CD4-positive, alpha-beta T cell treated with Interleukin-21 for 1 hour (primary cell): ENCODE results near the gene CTNNBL1.
"Not testable (repeated sequence)": the region's sequence is repeated elsewhere in the genome, so short reads cannot be mapped to it uniquely, and the experiment has no call there.

Experiments
- DNase-seq: peaks from one replicate; pipeline ENCODE4 v3.0.0-alpha.2; 2020

CTNNBL1 gene, protein sequence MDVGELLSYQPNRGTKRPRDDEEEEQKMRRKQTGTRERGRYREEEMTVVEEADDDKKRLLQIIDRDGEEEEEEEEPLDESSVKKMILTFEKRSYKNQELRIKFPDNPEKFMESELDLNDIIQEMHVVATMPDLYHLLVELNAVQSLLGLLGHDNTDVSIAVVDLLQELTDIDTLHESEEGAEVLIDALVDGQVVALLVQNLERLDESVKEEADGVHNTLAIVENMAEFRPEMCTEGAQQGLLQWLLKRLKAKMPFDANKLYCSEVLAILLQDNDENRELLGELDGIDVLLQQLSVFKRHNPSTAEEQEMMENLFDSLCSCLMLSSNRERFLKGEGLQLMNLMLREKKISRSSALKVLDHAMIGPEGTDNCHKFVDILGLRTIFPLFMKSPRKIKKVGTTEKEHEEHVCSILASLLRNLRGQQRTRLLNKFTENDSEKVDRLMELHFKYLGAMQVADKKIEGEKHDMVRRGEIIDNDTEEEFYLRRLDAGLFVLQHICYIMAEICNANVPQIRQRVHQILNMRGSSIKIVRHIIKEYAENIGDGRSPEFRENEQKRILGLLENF

DNA sequence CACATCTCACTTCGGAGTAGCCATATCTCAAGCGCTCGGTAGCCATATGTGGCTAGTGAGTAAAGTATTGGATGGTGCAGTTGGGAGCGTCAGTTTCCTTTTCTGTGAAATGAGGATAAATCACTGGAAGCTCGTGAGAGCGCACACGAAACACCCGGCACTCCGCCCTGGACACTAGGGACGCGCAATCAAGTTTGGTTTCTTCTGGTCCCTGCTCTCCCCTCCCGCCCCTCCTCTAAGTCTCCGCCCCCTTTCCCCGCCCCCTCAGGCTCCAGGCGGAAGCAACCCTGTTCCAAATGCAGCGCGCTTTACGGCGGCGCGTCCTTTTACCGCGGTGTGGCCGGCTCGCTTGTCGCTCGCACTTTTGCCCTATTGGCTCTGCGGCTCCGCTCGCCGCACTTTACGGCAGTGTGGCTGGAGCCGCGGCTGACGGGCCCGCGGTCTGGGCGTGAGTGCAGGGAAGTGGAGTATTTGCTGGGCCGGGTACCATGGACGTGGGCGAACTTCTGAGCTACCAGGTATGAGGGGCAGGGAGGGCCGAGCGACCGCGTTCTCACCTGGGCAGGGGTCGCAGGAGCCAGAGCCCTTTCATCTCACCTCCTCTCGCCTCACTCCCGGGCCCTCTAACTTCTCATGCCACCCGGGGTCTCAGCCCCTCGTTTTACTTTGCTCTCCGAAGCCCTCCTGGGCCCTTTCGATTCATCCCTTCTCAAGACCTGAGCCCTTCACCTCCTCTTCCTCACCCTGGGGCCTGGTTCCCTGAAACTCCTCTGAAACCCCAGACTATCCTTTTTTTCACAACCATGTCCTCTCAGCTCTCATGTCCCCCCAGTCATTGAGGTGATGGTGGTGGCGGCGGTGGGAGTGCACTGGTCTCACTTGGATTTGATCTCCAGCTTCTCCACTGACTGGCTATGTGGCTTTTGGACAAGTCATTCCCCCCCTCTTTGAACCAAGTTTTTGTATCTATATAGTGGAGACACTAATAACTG, at the start of gene CTNNBL1:
Gene CTNNBL1 (plus strand): TSS at position 396 of the 992 bp plus-strand sequence. CDS start 93 bp downstream, at position 489.
- peak; percentile 97 for DNase-seq

DNA sequence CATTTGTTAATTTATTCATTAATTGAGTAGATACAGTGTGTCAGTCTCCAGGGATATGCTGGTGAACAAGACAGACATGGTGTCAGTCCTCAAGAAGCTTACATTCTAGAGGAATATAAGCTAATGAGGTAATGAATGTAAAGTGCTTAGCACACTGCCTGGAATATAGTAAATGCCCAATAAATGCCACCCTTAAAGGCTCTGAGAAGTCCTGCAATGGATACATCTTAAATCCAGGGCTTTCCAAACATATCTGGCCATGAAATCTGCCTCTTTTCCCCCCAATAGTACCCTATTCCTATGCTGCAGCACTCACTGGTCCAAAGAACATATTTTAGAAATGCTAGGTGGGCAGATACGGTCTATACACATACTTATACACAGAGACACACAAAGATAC, 49.2 kb upstream of the CTNNBL1 start:
- DNase-seq: no peak

DNA sequence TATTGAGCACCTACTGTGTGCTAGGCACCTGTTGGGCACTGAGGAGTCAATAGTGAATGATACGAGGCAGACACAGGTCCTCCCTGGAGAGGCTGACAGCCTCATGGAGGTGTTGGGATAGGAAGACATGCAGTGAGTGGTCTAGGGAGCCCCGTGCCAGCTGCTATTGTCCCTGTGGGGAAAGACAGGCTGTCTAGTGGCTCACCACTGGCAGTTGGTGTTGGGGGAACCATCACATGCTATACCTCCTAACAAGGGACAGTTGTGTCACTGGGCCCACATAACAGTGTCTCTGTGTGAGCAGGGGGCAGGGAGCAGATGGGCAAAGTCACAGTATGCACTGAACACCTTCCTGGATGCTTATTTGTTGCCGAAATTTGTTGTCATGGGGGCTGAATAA, 45.9 kb upstream of the CTNNBL1 start:
- DNase-seq: no peak

DNA sequence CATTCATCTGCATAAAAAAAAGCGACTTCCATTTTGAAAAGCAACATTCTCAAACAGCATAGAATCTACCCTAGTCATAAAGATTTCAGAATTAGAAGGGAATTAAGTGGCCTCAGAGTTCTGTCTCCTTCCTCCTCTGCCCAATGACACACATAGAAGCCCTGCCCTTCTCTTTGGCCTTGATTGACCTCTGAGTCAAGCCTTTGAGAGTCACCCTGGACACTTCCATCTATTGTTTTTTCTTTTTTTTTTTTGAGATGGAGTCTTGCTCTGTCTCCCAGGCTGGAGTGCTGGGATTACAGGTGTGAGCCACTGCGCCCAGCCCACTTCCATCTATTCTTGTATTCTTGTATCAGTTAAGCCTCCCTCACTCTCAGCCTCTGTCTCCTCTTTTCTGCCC, 44.8 kb upstream of the CTNNBL1 start:
- no peak for DNase-seq

DNA sequence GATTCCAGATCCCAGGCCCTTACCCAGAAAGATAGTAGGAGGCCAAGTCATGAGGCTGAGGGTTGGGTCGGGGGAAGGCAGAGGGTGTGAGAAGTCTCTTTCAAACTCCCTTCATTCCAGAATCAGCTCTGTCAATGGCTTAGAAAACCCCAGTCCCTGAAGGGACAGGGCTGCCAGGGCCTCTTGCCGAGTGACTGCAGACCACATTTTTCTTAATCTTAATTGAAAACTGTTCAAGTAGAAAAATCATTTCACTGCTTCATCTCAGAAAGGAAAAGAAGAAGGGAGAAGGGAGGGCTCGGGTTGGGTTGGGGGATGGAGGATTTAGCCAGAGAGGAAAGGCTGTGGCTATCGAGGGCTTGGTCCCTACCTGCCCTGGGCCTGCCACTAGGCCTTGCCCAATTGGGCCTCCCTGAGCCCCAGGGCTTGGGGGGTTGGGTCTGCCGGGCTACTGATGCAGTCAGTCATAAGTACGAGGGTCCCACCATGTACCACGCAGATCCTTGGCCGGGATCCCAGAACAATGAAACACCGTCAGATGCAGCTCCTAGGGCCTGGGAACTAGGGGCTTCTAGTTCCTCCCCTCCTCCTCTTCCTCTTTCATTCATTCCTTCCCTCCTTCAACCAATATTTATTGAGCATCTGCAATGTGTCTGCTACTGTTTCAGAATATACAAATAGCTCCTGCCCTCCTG, 44.0 kb upstream of the CTNNBL1 start:
- no peak for DNase-seq

DNA sequence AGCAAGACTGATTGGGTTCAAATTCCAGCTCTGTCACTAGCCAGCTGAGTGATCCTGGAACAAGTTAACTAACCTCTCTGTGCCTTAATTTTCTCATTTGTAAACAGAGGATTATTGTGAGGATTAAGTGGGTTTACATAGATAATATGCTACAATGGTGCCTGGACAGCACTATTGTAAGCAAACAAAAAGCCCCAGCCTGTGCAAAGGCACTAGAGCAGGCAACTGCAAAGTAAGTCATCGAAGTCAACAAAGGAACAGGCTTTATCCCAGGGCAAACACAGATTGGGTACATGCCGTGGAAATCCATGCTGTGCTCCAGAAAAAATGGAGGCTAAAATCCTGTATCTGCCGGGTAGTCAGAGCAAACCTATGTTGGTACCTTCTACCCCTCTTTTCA, 43.2 kb upstream of the CTNNBL1 start:
- DNase-seq: no peak

DNA sequence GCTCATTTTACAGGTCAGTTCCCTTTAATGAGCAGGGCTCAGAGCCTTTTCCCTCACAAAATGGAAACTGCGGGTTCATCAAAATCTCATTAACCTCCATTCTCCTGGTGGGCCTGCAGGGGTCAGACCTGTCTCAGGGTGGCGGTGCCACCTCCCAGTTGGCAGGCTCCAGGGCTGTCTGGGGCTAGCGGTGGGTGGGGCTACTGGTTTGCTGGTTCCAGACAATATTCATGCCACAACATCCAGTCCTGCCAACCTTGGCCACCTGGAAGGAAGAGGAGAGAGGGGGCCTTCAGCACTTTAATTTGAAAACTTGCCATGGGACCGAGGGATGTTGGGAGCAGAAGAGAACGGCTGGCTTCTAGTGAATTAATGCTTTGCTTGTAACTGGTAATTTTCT, 41.9 kb upstream of the CTNNBL1 start:
- DNase-seq: peak; percentile 6

DNA sequence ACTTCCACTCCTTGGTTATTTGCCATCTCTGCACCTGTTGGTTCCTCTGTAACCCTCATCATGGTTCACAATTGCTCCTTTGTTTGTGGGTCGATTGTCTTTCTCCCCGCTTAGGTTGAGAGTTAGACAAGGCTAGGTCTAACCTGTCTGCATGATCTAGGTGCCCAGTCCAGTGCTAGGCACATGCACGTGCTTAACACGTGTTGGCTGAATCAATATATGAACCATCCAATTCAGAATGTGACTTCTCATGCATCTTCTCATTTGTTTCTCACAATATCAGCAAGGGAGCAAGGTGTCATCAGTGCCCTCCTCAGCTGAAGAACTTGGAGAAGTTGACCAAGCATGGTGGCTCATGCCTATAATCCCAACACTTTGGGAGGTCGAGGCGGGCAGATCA, 36.9 kb upstream of the CTNNBL1 start:
- DNase-seq: no peak

DNA sequence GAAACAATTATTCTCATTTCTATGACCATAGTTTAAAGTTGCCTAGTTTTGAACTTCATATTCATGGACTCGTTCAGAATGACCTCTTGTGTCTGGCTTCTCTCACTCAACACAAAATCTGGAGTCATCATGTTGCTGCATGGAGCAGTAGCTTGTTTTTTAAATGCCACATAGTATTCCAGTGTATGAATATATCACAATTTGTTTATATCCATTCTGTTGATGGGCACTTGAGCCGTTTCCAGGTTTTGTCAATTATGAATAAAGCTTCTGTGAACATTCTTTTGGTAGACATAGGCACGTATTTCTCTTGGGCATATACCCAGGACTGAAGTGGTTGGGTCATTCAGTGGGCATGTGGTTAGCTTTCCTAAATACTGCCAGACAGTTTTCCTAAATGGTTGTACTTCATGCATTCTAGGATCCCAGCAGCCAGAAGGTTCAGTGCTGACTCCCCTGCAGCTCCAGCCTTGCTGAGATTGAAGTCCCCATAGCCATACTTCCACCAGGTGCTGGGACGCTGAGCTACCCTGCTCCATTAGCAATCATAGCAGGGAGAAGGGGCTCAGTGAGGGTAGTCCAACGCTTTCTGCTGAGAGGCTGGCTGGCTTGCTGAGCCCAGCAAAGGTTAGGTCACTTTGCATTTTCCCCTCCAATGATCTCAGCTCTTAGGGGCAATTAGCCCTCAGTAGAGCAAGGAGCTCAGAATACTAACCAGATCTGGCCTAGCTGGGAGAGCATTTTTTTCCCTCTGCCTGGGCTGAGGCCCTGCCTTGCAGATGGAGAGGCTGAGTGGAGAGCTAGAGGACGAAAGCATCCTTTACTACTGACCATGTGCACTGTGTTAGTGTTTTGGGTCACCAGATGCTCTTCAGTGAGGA, 35.7 kb upstream of the CTNNBL1 start:
- DNase-seq: no peak

DNA sequence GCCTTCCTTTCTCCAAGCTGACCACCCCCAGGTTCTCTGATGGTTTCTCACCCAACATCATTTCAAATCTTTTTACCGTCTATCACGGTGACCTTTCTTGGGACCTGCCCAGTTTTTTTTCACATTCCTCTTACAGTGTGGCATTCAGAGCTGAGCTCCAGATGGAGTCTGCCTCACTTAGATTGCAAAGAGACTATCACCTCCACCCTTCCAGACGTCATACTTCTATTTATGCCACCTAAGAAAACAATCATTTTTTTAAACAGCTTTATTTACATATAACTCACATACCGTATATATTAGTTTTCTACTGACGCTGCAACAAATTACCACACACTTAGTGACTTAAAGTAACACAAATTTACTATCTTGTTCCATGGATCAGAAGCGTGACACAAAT, 32.3 kb upstream of the CTNNBL1 start:
- DNase-seq: no peak

DNA sequence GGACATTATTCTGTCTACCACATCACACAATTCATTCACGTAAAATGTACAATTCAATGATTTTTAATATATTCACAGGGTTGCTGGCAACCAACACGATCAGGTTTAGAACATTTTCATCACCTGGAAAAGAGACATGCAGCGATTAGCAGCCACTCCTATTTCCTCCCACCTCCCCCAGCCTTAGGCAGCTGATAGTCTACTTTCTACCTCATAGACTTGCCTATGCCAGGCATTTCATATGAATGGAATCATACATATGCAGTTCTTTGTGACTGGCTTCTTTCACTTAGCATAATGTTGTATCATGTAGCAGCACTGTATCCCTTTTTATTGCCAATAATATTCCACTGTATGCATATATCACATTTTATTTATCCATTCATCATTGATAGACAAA, 31.5 kb upstream of the CTNNBL1 start:
- no peak for DNase-seq

DNA sequence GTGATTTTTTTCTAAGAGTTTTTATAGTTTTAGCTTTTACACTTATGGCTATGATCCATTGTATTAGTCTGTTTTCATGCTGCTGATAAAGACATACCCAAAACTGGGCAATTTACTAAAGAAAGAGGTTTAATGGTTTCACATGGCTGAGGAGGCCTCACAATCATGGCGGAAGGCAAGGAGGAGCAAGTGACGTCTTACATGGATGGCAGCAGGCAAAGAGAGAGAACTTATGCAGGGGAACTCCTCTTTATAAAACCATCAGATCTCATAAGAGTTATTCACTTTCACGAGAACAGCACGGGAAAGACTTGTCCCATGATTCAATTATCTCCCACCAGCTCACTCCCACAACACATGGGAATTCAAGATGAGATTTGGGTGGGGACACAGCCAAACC, 29.2 kb upstream of the CTNNBL1 start:
- DNase-seq: not testable (repeated sequence)

DNA sequence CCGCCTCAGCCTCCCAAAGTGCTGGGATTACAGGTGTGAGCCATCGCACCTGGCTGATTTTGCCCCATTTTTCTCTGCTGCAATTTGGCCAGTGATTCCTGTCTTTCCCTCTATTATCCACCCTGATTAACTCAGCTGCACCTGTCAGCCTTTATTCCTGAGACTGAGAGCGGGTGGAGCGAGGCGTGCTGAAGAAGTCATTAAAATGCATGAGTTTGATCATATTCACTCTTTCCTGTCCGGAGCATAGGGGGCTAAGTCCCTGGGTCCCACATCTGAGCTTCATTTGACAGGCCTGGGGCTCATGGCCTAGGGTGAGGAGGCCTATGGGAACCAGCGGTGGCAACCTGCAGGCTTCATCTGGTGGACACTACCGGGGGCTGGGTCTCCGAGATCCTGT, 25.7 kb upstream of the CTNNBL1 start:
- no peak for DNase-seq

DNA sequence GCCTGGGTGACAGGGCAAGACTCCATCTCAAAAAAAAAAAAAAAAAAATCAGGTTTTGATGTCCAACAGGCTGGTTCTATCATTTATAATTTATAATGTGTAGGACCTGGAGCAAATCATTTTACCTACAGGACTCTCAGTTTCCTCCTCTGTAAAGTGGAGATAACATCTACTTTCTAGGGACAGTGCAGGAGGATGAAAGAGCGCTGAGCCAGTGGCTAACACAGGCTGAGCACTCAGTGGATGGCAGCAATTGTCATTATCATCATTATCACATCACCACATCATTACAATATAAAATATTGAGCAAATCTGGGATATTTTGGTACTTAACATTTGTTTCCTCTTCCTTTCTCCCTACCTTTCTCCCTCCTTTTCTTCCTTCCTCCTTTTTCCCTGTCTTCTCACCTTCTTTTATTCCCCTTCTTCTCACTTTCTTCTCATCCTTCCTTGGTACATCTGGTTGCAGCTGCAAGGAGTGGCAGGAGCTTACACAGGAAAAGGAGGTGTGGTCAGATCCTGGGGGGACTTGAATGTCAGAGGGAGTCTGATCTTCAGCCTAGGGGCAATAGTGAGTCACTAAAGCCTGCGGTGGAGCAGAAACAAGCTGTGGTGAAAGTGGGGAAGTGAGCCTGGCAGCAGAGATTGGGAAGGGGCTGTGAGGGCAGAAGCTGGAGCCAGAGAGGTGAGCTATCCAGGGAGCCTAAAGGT, 24.6 kb upstream of the CTNNBL1 start:
- no peak for DNase-seq

DNA sequence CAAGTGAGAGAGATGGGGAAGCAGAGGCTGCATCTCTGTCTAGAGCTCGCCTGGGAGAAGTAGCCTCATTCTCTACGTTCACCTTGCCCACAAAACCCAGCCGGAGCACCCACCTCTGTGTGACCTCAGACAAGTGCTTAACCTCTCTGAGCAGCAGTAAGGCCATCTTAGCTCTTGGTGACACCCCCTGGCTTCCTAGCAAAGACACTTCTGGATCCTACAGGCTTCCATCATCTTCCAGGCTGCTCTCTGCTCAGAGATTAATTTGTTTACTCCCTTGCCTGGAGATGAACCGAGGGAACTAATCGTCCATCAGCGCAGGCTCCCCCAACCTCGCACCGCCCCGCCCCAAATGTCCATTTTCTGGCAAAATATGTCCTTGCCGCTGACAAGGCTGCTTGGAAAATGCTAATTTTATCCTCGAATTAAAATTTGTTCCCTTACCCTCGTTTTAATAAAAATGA, 24.0 kb upstream of the CTNNBL1 start:
- no peak for DNase-seq

DNA sequence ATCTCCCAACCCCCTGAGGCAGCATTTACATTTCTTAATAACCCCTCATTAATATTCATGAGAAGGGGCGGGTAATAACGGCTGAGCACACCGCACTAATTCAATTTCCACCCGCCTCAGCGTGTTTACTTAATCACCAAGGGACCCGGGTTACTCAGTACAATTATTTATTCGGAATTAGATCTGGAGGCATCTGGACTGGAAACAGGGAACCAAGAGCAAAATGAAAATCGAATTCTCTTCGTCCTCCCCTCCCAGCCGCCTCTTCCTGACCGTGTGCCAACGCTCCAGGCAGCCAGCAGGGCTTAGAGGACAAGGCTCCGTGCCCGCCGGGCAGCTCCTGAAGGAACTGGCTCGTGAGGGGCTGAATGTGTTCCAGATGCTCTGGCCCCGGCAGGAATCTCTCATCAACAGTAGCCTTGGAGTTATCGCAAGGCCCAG, 23.5 kb upstream of the CTNNBL1 start:
- DNase-seq: no peak

DNA sequence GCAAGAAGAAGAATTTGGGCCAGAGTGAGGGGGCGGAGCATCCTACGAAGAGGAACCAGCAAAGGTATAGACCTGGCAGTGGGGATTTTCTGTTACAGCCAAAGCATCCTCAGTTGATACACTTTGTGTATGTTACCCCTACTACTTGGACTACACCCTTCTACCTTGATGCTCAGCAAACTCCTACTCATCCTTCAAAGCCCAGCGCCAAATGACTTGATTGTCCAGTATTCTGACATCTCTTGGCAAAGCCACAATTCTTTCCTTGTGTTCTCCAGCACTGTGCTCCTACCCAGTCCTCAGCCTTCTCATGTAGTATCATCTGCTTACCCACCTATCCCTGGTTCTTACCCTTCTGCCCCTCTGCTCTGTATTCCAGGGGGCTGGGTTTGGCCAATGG, 21.7 kb upstream of the CTNNBL1 start:
- no peak for DNase-seq

DNA sequence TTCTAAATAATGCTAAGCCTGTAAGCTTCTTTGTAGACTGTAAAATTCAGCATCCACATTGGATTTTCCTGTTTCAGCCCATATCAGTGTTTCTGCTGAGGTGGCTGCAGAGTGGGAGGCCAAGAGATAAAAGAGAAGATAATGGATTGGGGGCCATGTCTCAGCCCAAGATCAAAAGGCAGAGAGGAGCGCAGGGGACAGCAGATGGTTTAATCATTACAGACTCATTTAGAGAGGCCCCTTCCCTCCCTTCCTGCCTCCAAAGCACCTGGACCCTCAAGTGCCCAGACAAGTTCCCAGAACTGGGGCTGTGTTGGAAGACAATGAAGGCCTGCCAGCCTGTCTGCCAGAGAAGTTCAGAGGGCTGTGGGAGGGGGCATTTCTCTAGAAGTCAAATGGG, 20.4 kb upstream of the CTNNBL1 start:
- no peak for DNase-seq

DNA sequence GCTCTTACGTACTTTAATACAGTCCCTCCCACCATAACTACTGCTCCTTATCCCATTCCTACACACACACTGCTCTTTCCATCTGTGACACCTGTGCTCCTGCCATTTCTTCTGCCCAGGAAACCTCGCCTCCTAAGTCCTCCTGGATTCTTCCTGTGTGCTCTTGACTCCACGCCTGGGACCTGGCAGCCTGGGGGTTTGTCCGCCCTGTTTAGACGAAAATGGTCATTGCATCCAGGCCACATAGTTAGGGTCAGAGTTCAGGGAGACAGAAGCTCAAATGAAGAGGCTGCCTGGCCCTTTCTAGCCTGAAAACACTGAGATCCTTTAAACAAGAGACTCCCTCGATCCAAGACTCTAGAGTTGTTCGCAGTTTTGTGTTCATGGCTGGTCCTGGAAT, 17.4 kb upstream of the CTNNBL1 start:
- no peak for DNase-seq

DNA sequence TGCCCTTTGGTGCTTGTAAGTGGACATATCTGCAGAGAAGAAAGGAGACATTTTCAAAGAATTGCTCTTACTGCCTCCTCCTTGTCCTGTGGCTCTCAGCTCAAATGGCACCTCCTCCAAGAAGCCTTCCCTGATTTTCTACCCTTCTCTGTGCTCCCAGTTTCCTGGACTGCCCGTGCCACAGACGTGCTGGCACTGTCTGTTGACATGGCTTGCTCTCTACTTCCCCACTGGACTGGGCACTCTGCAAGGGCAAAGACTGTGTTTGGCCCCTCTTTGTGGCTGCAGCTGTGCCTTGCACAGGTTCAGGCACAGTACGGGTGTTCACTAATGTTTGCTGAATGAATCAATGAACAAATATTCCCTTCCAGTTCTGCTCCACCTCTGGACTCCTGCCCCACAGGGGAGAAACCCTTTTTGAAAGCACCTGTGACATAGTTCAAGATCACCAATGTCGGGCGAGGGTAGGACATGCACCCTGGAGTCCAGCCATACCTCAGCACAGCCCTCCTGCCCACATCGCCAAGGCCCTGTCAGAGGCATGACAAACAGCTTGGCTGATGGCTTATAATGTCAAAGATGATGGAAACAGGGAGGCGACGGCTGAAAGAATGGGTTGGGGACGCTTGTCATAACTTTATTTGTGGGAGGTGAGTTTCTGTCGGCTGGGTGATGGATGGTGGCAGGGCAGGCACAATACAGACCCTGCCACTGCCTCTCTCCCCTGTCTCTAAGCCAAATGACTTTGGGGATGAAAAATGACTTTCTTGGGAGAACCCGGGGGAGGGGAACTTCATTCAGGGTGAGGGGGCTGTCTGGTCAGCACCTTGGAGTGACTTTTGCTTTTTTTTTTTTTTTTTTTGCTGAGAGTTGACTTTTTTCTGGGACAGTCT, 15.6 kb upstream of the CTNNBL1 start:
- no peak for DNase-seq
